GM19043 (cell line): Measurements from ENCODE around the gene ADARB2.
"Not testable (repeated sequence)": the region's sequence is repeated elsewhere in the genome, so short reads cannot be mapped to it uniquely, and the experiment has no call there.

Experiments
- ATAC-seq: cut with Tn5 transposase; IDR thresholded peaks from one replicate; pipeline ENCODE4 v1.9.1; 2021; ENCODE audit warnings: low read depth; ENCODE audit not compliant: unreplicated experiment

ADARB2 gene

DNA sequence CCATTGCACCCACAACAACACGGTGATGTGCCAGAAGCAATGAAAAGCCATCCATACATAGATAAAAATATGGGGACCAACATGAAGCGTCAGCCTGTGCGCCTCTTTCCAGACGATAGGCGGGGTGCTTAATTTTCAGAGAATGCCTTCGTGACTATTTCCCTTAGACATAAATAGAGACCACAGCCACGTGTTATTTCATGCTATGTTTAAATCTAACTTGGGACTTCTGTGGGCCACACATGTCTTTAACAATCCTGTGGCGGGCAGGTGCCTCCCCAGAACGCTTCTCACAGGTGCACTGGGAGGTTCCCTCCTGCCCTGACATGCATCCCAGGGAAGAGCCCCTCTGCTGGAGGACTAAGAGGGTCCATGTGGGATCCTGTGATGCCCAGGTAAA lies 259.7 kb downstream of the ADARB2 start:
- ATAC-seq, result no peak

DNA sequence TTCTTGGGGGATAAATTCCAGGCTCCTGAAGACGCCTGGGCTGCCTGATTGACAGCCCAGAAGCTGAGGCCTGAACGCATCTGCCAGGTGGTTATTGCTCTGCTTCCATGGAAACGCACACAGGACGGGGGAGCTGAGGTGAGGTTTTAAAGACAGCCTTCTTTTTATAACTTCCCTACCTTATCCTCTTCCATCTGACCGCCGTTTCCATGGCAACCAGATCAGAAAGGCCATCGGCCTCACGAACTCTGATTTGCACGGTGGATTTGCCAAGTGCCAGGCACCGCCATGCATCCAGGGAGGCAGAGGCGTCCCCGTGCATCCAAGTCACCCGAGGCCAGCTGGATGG lies 260.9 kb downstream of the ADARB2 start:
- ATAC-seq, result no peak

DNA sequence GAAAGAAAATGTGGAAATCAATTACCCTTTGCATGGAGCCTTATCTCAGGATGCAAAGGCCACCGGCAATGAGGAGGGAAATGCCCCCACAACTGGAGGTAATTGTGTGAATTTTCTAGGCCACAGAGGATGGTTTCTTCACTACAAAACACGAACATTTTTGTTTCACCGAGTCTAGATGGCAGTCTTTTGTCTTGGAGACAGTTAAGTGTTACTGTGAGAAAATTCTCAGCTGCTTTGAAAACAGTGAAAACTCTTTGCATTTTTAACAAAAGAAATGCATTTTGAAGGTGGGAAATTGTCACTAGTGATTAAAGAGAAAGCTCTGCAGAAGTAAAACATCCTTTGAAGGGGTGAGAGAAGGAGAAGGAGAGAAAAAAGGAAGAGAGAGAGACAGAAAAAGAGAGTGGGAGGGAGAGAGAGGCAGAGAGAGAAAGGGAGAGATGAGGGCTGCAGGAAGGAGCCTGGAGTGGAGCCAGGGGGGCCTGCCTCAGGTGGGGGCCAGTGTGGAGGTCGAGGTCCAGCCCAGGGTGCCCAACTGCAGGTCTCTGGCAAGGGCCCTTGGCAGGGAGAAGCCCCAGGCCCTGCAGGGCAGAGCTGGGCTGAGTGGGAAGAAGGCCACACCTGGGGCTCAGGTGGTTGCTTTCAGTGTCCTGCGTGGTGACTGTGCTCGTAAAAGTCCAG lies 261.4 kb downstream of the ADARB2 start:
- ATAC-seq, result no peak

DNA sequence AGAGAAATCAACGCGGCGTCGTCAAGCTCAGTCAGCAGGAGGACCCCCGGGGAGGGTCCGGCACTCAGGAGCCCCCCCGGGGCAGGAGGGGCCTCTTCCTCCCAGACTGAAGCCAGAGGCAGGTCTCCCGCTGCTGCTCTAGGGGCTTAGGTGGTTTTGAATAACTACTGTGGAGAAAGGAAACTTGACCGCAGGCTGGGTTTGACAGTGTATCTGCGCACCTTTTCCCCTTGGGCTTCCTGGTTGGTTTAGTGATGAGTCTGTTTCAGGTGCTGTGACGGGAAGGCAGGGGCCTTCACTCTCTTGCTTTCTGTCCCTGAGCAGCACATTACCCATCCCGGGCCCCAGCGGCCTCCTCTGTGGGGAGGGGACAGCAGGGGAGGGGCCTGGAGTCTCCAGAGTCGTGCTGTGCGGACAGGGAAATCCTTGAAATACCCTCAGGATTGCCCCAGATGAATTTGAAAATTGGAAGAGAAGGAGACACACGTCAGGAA lies 262.2 kb downstream of the ADARB2 start:
- no peak for ATAC-seq

DNA sequence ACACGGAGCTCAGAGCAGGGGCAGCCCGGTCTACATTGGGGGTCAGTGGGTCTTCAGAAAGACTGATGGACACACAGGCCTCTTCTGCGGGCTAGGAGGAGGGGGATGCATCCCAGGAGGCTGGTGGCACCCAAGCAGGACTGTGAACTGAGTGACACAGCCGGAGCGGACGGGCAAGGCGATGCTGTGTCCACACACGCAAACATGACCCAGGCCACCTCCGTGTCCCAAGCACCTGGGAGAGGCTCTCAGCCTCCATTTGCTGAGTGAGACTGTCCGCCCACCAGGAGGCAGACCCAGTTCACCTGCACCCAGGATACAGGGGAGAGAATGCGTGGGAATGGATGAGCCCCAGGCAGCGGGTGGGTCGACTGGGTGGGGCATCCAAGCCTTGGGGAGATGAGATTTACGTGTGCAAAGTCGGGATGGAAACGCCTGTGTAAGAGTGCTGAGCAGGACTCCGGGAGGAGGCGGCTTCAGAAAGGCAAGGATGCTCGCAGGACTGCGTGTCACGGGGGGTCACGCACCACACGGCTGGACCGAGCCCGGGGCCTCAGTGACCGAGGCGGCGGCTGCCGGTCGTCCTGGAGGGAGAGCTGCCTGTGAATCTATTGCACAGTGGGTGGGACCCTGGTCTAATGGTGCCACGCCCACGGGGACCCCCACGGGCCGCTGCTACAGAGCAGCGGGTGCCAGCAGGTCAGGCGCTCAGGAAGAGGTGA lies 262.8 kb downstream of the ADARB2 start:
- ATAC-seq, result no peak

DNA sequence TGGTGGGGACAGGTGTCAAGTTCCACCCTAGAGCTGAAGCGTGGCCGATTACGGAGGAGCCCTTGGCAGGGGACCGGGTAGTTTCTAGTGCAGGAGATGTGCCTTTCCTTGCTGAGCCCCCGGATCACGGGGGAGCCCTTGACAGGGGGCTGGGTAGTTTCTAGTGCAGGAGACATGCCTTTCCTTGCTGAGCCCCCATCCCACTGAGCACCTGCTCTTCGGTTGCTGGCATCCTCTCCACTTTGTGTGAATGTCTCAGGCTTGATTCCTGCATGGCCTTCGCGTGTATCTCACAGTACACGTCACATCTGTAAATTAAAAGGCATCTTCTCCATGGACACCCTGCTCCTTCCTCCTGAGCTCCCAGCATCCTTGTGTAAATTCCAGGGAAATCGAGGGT lies 263.5 kb downstream of the ADARB2 start:
- ATAC-seq, result no peak

DNA sequence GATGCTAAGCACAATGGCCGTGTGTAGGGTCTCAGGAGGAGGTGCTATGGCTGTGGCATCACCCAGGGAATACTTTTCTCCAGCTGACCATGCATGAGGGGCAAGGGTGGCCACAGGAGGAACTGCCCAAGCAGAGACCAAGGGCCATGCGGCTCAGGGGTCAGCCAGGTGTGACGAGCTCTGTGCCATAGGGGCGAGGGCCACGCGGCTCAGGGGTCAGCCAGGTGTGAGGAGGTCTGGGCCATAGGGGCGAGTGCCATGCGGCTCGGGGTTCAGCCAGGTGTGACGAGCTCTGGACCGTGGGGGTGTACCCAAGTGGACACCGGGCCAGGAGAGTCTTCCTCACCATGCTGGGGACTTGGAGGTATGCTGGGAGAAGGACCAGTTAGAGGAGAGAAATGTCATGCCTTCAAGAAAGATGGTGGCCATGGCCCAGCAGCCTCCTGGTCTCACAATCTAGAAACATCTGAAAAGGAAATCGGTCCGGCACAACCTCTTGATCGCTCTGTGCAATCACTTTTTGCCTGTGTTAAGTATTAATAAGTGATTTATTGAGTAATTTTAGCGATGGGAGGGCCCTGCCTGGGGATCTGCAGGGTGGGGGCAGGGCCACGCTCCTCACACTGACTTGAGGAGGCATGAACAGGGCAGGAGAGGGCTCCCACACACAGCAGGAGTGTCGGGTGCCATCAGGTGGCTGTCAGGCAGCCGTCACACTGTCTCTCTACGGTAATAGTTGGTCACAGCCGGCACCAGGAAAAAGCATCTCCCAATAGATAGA lies 265.0 kb downstream of the ADARB2 start:
- no peak for ATAC-seq

DNA sequence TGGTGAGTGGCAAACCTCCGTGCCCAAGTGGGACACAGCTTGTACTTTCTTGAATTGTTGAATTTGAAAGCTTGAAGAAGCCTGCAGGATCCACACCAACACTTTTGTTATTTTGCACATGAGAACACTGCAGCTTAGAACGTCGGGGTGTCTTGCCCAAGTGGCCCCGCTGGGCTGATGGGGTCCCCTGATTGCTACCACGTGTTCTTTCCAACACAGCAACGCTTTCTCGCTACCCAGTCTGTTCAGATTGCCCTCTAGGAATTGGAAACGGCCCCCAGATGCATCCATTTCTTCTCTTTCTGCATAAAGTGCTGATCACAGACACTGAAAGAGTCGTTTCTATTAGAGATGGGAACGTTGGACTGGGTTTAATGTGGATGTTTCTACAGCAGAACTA lies 268.5 kb downstream of the ADARB2 start:
- no peak for ATAC-seq

DNA sequence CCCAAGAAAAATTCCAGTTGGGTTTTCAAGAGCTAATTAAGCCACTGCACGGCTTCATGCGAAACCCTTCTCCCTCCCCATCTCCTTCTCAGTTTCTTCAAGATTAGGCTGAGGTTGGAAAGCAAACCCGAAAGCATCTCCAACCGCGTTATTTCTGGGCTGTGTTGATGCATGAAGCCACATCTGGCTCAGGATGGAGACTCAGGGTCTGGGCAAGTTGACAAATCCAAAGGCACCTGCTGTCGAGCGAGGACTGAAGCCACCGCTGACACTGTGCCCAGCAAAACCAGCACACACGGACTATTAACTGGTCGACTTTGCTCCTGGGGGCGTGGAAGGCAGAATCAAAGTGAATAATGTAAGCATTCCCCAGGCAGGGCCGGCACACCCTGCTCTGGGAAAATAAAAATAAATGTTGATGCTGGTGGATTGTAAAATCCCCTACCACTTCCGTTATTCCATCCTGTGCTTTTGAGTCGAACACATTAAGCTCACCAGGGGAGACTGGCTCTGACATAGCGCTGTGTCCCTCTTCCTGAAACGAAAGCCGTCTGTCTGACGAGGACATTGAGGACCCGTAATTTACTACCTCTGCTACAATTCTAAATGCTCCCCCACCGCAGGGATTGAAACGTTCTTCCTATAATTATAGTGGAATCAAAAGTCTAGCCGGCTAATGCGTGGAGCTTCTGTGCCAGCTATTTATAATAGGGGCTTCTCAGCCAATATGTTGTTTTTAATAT lies 269.8 kb downstream of the ADARB2 start:
- no peak for ATAC-seq

DNA sequence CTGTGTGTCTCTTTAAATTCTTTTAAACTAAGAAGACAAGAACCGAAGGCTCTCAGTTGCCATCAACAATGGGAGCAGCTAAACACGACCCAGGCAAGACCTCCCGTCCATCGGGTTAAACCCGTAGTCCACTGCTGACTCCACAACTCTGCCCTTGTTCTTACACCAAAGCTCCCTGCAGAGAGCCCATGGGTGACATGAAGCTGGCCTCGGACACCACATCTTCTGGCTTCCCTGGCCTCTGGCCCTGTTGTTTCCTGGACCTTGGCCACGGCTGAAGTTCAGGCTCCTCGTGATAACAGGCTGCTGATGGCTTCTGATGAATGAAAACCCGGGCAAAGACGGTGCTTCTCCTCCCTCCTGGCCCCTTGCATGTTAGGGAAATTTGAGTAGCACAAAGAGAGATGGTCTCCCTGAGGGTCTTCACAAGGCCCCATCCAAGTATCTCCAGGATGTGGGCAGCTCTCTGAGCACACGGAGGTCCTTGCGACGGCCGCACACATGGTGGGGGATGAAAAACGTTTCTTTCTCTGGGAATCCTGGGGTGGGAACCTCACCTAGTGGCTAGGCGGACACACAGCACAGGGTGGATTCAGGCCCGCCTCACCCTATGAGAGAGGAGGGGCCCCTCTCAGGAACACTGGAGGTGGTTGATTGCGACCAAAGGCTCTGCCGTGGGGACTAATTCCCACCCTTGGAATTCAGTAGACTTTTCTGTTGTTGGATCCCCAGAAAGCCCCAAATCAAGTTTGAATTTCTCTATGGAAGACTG lies 271.1 kb downstream of the ADARB2 start:
- no peak for ATAC-seq

DNA sequence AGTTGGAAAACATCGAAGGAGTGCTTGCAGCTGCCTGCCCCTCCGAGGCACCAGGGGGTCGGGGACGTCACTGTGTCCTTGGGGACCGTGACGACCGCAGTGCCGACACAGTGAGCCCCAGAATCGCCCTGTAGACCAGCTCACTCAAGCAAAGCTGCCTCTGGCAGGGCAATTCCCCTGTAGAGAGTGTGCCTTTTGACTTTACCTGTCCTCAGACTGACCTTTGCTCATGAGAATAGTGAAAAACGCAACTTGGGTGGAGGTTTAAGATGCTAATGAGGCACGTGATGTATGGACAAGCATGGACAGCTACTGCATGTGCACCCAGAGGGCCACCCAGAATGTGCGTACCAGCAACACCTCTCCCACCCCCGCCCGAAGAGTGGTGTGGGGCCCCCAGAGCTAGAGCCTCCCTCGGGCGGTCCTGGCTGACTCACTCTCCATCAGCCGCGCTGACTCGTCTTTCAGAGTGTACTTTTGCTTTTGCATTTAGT lies 271.9 kb downstream of the ADARB2 start:
- ATAC-seq, result peak; percentile 85

DNA sequence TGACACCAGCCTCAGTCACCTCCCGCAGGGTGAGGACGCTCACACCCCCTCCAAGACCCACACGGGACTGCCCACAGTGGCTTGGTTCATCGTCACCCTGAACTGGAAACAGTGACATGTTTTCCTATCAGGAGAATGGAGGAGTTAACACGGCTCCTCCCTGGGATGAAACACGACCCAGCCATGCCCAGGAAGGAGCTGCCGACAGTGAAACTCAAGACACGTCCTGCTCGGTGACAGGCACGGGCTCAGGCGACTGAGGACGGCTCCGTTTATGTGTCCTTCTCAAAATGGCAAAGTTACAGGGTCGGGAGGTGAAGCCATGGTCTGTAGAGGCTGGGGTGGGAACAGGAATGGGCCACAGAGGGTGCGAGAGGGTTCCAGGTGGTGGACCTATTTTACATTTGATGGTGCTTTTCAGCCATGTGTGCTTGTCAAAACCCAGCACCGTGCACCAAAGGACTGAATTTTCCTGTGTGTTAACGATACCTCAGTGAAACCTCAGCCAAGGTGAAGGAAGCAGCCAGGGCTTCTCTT lies 272.4 kb downstream of the ADARB2 start:
- no peak for ATAC-seq

DNA sequence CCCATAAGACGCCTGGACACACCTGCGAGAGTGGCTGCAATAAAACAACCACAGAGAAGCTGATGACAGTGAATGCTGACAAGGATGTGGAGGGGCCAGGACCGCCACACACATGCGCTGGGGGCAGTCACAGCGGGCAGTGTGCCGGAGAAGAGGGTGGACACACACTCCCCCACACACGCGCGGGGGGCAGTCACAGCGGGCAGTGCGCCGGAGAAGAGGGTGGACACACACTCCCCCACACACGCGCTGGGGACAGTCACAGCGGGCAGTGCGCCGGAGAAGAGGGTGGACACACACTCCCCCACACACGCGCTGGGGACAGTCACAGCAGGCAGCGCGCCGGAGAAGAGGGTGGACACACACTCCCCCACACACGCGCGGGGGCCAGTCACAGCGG lies 273.4 kb downstream of the ADARB2 start:
- ATAC-seq, result not testable (repeated sequence)

DNA sequence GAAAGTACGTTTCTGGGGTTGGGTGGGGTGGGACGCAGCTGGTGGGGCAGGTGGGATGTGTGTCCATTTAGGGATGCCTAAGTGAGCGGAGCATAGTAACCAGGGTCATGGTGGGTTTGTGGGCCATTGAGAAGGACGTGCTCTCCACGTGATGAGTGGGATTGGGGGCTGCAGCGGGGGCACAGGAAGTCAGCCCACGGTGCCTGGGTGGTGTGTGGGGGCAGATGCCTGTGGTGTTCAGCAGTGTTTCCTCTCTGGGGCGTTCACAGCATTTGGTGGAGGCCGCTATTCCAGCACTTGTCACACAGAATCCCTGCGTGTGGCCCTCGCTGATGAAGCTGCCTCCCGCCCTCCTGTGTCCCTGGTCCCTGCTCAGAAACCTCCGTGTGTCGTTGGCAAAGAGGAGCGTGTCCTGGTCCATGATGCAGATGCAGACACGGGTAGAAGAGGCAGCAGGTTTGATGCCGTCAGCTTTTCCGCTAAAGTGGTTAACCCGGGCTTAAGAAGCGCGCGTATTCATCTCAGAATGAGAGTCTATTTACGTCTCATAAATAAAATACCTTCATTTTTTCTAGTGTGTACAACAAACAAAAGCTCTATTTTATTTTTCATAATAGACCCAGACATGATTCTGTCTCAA lies 274.2 kb downstream of the ADARB2 start:
- no peak for ATAC-seq

DNA sequence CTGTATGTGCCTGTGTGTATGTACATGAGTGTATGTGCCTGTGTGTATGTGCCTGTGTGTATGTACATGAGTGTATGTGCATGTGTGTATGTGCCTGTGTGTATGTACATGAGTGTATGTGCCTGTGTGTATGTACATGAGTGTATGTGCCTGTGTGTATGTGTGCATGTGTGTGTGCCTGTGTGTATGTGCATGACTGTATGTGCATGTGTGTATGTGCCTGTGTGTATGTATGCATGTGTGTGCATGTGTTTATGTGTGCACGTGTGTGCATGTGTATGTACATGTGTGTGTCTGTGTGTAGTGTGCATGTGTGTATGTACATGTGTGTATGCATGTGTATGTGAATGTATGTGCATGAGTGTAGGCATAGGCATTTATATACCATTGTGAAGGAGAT lies 274.8 kb downstream of the ADARB2 start:
- no peak for ATAC-seq

DNA sequence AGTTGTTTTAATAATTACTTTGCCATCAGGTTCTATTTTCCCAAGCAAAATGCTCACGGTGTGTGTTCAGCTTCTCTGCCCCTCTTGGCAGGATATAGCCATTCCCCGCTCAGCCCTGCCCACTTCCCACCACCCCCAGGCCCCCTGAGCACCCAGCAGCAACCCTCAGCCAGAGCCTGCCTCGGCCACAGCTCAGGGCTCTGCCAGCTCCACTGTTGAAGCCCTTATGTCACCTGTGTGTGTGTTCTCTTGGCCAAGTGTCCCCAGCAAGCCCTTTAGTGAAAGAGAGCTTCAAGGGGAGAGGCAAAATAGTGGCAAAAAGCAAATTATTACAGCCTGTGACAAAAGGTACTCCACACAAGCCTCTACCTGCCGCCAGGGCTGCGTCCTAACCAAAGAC lies 275.3 kb downstream of the ADARB2 start:
- ATAC-seq, result no peak

DNA sequence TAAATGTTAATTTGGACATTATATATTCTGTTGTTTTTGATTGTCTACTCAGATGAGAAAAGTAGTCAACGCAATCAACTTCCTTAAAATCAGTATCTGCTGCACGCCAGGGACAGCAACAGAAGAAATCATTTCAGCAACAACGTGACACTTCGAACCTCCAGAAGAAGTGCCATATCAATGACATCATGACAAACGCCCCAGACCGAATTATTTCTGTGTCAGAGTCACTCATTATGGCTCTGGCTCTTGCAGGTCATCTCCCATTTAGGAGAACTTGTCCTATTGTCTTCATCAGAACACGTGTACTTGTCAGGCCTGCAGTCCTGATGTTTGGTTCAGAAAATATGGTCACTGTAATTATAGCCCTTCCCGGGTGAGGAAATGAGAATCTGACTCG lies 276.3 kb downstream of the ADARB2 start:
- no peak for ATAC-seq

DNA sequence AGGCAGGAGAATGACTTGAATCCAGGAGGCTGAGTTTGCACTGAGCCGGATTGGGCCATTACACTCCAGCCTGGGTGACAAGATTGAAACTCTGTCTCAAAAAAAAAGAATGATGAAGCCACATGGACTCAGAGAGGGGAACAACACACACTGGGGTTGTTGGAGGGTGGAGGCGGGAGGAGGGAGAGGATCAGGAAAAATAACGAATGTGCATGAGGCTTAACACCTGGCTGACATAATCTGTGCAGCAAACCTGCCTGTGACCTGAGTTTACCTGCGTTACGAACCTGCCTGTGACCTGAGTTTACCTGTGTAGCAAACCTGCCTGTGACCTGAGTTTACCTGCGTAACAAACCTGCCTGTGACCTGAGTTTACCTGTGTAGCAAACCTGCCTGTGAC lies 277.7 kb downstream of the ADARB2 start:
- not testable (repeated sequence) for ATAC-seq

DNA sequence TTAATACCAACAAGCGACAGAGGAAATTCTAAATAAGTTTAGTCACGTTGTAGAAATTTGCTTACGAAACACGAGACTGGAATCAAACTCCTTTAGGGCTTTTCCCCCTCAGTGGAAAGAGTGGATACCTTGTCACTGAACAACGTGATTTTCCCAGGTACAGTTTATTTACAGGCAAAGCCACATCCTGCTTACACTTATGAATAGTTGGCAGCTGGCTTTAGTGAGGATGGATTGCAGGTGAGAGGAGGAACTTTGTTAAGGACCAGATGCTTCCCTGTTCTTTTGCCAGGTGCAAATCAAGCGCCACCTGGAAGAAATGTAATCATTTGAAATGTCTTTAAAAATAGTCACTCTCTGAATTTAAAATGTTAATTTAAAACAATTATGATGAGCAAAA lies 282.4 kb downstream of the ADARB2 start:
- ATAC-seq, result peak; percentile 14
